SJCRH30 (cell line): ENCODE results near the gene CLEC18B. TPM values are rescaled to one million over a fixed set of nuclear protein-coding genes. Genes with fewer than 3 reads are reported as not detected.
"Not testable (repeated sequence)": the region's sequence is repeated elsewhere in the genome, so short reads cannot be mapped to it uniquely, and the experiment has no call there.

ENCODE experiments used
- DNase-seq, 2 experiments: peaks; one replicate each; pipeline ENCODE4 v3.0.0-alpha.2; 2015 to 2020
- H3K27ac ChIP-seq: fragments of 250-450 bp; sonication (Bioruptor Pico); 2 replicates; pipeline ENCODE4 v1.5.1; 2020; ENCODE audit warnings: mild to moderate bottlenecking, moderate library complexity
- H3K27me3 ChIP-seq: fragments of 250-450 bp; sonication (Bioruptor Pico); 2 replicates; pipeline ENCODE4 v1.5.1; 2020; ENCODE audit warnings: mild to moderate bottlenecking, moderate library complexity
- H3K36me3 ChIP-seq: fragments of 250-450 bp; sonication (Bioruptor Pico); 2 replicates; pipeline ENCODE4 v1.5.1; 2020; ENCODE audit warnings: mild to moderate bottlenecking, moderate library complexity
- H3K4me1 ChIP-seq: fragments of 250-450 bp; sonication (Bioruptor Pico); 2 replicates; pipeline ENCODE4 v1.5.1; 2020; ENCODE audit warnings: mild to moderate bottlenecking, moderate library complexity
- H3K4me3 ChIP-seq: fragments of 250-450 bp; sonication (Bioruptor Pico); 2 replicates; pipeline ENCODE4 v1.5.1; 2020; ENCODE audit warnings: mild to moderate bottlenecking, moderate library complexity
- H3K9me3 ChIP-seq: fragments of 250-450 bp; sonication (Bioruptor Pico); replicated peaks from 2 replicates; pipeline ENCODE4 v1.5.1; 2020; ENCODE audit warnings: mild to moderate bottlenecking, moderate library complexity
- total RNA-seq: library from RNA; depleted of rRNA; stranded (reverse); fragments of >200 nt; shearing (Covaris generic); gene quantifications from 2 replicates; pipeline ENCODE4 v1.2.3, GENCODE V29; 2014

Gene CLEC18B
- total RNA-seq, 1 experiment from 2014 or later: not detected

DNA sequence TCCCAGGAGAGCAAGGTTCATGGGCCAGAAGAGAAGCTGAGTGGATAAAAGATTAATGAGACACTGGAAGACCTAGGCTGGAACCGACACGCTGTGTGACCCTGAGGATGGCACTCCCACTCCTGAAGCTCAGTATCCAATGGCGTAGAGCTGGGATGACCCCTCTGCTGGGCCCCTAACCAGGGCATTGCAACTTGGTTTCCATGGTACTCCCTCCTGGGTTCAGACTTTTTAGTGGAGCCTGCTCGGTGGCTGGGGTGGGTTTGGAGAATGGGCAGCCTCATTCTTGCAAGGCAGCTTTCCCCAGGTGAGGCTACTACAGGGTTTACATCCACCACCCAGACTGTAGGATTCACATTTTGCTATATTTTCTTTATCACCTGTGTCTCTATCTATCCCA, 2.4 kb upstream of the CLEC18B start:
- not testable (repeated sequence) for H3K36me3 ChIP-seq, H3K4me3 ChIP-seq, H3K27me3 ChIP-seq, H3K9me3 ChIP-seq, DNase-seq, H3K27ac ChIP-seq, H3K4me1 ChIP-seq

DNA sequence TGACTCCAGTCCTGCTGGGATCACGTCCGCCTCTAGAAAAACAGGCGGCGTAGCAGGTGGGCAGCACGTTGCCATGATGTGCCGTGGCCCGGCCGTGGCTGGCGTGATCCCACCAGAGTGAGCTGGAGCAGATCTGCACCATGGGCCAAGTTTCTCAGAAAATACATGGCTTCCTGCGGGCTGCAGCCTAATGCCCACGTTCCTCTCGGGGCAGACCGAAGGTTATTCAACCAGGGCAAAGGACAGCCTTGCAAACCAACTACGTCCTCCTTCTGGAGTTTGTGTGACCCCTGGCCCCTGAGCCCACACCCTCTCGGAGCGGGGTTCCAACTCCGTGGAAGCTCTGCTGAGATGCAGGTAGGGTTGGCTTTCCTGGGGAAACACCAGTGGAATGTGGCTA, 808 bp upstream of the CLEC18B start:
- H3K27ac ChIP-seq, H3K4me1 ChIP-seq, DNase-seq: not testable (repeated sequence)

DNA sequence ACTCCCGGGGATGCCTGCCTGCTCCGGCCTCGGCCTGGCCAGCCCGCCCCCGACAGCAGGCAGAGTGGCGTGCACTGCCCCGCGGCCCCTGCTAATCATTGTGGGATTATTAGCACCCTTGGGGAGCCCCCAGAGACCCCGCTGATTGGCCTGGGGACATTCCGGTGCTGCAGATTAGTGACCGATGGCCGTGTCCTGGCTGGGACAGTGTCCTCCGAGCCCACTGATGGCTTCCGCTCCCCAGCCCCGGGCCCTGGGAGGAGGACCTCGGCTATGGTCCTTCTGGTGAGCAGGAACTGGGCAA, 156 bp upstream of the CLEC18B start:
- not testable (repeated sequence) for H3K9me3 ChIP-seq, H3K27ac ChIP-seq, H3K4me3 ChIP-seq, H3K4me1 ChIP-seq, H3K36me3 ChIP-seq, H3K27me3 ChIP-seq, DNase-seq

More for the DNA sequence above, 808 bp upstream of the CLEC18B start:
- not testable (repeated sequence) for H3K4me3 ChIP-seq, H3K36me3 ChIP-seq, H3K27me3 ChIP-seq, H3K9me3 ChIP-seq

DNA sequence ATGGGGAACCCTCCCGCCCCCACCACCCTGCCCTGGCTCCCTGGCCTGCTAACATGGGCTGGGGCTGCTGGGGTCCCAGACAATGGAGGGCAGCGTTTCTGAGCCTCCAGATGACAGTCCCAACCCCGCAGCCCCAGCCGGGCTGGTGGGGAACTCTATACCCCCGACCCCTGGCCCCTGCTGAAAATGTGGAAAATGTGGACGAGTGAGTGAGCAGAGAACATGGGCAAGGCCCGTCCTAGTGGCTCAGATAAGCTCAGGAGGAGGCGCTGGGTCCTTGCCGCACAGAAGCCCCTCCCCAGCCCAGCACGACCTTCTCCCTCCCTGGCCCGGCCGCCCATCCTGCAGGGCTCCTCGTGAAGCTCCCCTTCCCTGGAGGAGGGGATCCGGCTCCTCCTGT, 1.5 kb downstream of the CLEC18B start:
- not testable (repeated sequence) for H3K27ac ChIP-seq, H3K27me3 ChIP-seq, H3K36me3 ChIP-seq, H3K9me3 ChIP-seq, H3K4me3 ChIP-seq, DNase-seq, H3K4me1 ChIP-seq

DNA sequence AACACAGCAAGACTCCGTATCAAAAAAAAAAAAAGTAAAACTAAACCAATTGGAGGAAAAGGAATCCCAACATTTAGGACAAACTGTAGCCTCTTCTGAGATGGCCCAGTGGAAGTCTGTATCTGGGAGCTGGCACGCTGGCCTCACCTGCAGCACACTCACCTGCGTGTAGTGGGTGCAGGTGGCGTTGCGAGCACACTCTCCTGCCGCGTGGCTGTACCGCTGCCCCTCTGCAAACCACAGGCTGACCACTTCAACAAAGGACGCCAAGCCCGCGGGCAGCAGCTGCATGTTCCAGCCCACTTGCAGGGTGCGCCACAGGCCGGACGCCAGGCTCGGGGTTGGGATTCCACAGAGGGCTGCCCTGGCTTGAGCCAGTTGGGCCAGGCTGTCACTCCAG, 3.4 kb downstream of the CLEC18B start:
- H3K36me3 ChIP-seq, H3K4me1 ChIP-seq, H3K27ac ChIP-seq, DNase-seq, H3K4me3 ChIP-seq, H3K27me3 ChIP-seq, H3K9me3 ChIP-seq: not testable (repeated sequence)

DNA sequence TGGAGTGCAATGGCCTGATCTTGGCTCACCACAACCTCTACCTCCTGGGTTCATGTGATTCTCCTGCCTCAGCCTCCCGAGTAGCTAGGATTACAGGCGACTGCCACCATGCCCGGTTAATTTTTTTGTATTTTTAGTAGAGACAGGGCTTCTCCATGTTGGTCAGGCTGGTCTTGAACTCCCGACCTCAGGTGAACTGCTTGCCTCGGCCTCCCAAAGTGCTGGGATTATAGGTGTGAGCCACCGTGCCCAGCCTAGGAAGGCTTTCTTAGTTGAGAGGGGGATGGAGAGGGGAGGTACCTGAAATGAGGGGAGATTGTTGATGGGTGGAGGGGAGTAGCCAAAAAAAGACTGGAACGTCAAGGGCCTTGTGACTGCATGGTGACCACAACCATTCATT, 7.4 kb downstream of the CLEC18B start:
- H3K9me3 ChIP-seq, DNase-seq, H3K27ac ChIP-seq, H3K4me3 ChIP-seq, H3K27me3 ChIP-seq, H3K36me3 ChIP-seq, H3K4me1 ChIP-seq: not testable (repeated sequence)

DNA sequence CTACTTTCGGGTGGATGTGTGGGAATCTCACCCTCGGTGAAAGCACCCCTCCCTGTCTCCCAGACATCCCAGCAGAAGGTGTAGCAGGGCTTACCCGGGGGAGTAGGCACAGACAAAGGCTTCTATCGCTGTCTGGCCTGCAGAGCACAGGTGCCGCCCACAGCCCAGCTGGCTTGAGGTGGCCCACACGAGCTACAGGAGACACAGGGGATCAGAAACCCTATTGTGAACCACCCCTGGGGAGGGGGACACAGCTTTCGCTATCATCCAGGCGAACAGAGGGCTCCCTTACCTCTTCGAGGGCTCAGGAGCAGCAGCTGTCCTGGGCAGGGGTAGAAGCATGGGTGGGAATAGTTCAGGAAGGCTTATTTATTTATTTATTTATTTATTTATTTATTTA, 7.8 kb downstream of the CLEC18B start:
- H3K9me3 ChIP-seq, H3K36me3 ChIP-seq, DNase-seq, H3K27ac ChIP-seq, H3K4me1 ChIP-seq, H3K27me3 ChIP-seq, H3K4me3 ChIP-seq: not testable (repeated sequence)

DNA sequence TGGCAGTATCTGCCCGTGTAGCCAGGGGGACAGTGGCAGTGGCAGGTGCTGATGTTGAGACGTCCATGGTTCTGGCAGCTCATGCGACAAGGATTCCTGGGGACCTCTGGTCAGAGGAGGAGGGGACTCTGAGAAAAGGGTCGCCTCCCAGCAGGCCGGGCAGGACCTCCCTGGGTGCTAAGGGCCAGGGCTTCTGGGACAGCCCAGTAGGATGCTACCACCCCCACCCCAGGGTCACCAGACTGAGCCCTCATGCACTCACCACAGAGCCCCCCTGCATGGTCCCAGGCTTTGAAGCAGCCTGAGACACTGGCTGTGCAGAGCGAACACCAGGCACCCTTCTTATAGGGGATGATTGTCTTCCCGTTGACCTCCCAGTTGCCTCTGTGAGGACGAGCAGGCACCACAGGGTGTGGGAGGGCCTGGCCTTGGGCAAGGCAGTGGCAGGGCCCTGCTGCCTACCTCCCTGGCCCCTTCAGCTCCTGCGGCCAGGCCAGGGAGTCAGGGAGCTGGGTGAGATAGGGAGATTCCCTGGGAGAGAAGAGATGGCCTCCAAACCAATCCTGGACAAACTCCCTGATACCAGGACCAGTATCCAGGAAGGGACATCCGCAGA, 8.4 kb downstream of the CLEC18B start:
- H3K9me3 ChIP-seq, H3K36me3 ChIP-seq, H3K27me3 ChIP-seq, H3K4me1 ChIP-seq, H3K4me3 ChIP-seq, H3K27ac ChIP-seq, DNase-seq: not testable (repeated sequence)

DNA sequence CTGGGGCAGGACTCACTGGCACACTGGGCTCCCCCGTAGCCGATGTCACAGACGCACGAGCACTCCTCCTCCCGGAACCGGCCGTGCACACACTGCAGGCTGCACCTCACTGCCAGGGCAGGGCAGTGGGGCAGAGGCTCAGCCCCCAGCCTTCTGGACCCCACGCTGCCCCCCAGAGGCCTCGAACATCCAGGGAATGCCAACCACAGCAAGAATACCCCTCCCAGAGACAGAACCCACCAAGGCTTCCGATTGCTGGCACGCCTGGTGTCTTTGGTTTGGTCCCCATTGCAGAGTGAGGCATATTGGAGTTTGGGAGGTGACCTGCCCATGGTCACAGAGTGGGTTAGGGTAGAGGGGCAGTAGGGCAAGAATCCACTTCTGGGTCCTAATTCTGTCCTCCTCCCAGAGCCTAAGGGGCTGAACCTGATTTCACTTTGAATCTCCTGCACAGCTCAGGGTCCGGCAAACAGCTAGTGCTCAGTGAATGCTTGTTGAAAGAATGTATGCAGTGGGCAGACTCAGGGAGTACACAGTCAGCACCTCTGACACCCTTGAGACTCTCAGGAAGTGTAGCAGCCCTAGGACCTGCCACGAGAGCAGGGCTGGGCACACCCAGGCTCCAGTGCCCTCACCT, 9.0 kb downstream of the CLEC18B start:
- H3K27me3 ChIP-seq, H3K4me3 ChIP-seq, H3K4me1 ChIP-seq, H3K9me3 ChIP-seq, H3K36me3 ChIP-seq, H3K27ac ChIP-seq, DNase-seq: not testable (repeated sequence)

DNA sequence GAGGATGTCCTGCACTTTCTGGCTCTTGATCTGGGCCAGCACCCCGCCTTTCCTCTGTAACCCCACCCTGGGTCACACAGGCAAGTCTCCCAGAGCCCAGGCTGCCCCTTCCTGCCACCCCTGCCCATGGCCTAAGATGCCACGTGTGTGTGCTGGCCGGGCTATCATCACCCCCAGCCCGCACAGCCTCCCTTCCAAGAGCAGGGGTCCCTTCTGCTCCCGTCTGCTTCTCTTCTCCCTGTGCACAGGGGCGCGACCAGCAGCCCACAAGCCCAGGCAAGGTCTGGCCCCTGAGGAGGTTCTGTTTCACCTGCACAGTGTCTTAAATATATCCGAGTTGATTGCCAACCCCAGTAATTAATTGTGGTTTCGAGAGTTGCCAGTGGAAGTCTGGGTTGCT, 10.3 kb downstream of the CLEC18B start:
- not testable (repeated sequence) for H3K27me3 ChIP-seq, H3K27ac ChIP-seq, H3K36me3 ChIP-seq, H3K4me3 ChIP-seq, H3K4me1 ChIP-seq, H3K9me3 ChIP-seq, DNase-seq

DNA sequence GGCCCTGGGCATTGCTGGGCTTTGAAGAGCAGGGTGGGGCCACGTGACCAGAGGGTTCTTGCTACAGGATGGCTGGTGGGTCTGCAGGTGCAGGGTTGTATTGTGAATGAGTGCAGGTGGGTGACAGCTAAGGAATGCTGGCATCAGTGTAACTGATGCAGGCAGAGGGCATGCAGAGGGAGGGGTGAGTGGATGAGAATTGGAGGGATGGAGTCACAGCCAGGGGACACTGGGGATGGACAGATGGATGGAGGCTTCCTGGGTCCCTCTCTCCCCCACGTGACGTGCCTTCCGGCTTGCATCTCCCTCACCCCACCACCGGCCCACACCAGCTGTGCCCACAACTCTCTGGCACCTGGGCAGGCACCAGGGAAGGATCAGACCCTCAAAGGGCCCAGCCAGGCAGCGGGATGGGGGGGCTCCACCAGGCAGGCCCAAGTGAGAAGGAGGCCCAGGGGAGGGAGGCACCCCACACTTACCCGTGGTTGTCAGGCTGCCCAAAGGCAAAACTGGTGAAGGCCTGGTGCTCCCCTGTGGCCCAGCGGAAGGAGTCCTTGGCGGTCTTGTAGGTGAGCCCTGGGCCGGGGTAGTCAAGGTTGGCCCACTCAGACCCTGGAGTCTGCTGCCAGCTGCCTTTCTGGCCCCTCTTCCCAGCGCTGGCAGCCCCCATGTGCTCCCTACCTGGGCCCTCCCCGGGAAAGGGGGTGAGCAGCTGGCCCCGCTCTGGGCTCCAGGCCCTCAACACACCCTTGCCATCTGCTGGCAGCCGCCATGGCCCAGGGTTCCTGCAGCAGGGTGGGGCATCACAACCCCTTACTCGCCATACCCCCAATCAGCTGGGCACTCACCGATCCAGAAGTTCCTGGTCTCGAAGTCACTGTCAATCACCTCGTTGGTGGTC, 11.0 kb downstream of the CLEC18B start:
- H3K9me3 ChIP-seq, H3K4me3 ChIP-seq, H3K27ac ChIP-seq, H3K4me1 ChIP-seq, H3K27me3 ChIP-seq, H3K36me3 ChIP-seq, DNase-seq: not testable (repeated sequence)

DNA sequence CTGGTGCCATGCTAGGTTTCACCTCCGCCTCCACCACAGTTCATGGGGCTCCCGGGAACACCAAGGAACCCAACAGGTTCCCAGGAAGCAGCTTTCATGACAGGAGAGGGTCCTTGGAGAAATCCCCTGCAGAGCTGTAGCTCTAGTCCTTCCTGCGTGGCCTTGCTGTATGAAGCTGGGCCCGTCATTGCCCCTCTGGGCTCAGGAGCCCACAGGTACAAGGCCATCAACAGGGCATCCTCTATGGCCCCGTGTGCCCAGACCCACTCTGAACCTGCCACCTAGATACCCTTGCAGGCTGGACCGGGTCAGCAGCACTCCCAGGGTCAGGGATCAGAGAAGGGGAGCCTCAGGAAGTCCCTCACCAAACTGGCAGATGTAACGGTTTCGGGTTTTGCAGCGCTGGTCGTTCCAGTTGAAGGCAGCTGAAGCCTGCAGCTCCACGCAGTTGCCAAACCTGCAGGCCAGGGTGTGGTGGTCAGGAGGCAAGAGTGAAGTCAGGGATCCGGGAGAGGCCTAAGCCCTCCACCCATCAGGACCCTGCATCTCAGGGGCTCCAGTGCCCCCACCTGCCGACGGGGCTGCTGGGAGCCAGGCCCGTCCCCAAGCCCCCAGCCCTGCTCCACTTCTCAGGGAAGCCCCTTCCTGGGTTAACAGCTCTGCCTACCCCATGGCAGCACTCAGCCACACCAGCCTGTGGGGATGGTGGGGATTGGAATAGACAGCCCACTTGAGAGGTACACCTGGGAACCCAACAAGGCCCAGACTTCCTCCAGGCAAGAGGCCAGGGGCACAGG, 11.9 kb downstream of the CLEC18B start:
- H3K36me3 ChIP-seq, H3K4me3 ChIP-seq, H3K4me1 ChIP-seq, H3K27ac ChIP-seq, H3K27me3 ChIP-seq, DNase-seq, H3K9me3 ChIP-seq: not testable (repeated sequence)

DNA sequence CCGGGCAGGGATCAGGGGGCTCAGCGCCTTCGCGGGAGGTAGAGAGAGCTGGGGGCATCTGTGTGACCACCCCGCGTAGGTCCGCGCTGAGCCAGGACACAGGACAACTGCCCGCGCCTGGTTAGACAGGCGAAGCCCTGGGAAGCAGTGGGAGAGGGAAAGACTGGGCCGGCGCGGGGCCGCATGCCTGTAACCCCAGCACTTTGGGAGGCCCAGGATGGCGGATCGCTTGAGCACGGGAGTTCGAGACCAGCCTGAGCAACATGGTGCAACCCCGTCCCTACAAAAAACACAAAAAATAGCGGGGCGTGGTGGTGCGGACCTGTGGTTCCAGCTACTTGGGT, 13.9 kb downstream of the CLEC18B start:
- not testable (repeated sequence) for H3K27me3 ChIP-seq, H3K4me1 ChIP-seq, H3K9me3 ChIP-seq, H3K27ac ChIP-seq, H3K4me3 ChIP-seq, DNase-seq, H3K36me3 ChIP-seq

DNA sequence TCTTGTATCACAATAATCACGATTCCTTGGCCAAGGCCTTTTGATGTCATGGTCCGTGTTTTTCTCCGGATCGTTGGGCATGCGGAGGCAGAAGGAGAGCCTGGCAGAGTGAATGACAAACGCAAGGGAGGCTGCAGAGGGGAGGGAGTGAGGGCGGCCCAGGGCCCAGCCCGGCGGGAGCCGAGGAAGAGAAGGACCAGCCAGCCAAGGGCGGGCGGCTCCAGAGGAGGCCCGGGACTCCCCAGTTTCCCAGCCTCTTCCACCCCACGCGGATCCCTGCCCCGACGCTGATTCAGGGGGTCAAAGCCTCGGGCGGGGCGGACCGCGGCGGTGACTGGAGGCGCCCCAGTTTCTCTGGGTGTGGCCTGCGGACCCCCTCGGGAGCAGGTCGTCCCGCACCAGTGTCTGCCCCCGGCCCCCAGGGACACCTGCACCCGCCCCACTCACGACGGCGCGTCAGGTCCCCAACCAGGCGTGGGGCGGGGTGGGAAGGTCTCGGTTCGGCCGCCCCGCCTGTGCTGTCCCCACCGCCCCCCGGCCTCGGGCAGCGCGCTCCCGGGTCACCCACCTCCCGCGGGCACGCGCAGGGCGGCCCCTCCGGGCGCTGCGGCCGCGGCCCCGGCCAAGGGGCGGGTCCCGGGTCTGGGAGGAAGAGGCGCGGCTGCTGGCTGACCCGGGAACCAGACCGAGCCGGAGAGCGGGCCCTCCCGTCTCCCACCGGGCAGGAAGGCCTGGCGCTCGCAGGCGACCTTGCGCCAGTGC, 14.5 kb downstream of the CLEC18B start:
- H3K4me3 ChIP-seq, H3K36me3 ChIP-seq, H3K27me3 ChIP-seq, H3K4me1 ChIP-seq, DNase-seq, H3K27ac ChIP-seq, H3K9me3 ChIP-seq: not testable (repeated sequence)
